Thyroid gland (tissue), 4 donors: ENCODE data around the gene SNAP91. TPM values are rescaled to one million over a fixed set of nuclear protein-coding genes. Genes with fewer than 3 reads are reported as not detected.
A peak's percentile ranks its signal among the peaks of the same experiment; 100 is the strongest.

Experiments used
- DNase-seq, 2 donors: peaks; one replicate each; pipeline ENCODE4 v3.0.0-alpha.2; 2019
- H3K27ac ChIP-seq, 3 donors: fragments of 200-600 bp; sonication (generic); 1 replicate in 2 of 3; 2 replicates in 1 of 3; pipeline ENCODE4 v1.5.1; 2016 to 2019; ENCODE audit warnings: mild to moderate bottlenecking in 1 of 3, moderate library complexity in 1 of 3
- H3K27me3 ChIP-seq: fragments of 200-600 bp; sonication (generic); one replicate; pipeline ENCODE4 v1.5.1; 2019
- H3K36me3 ChIP-seq, 2 donors: fragments of 200-600 bp; sonication (generic); one replicate each; pipeline ENCODE4 v1.5.1; 2016 to 2019
- H3K4me1 ChIP-seq, 2 donors: fragments of 200-600 bp; sonication (generic); one replicate each; pipeline ENCODE4 v1.5.1; 2017 to 2019
- H3K4me3 ChIP-seq, 3 donors: fragments of 200-600 bp; sonication (generic); replicated peaks in 1 of 3; 1 replicate in 2 of 3; 2 replicates in 1 of 3; pipeline ENCODE4 v1.5.1; 2016; ENCODE audit warnings: mild to moderate bottlenecking in 1 of 3
- H3K9me3 ChIP-seq: fragments of 200-600 bp; sonication (generic); one replicate; pipeline ENCODE4 v1.5.1; 2017
- CTCF ChIP-seq, 6 experiments: fragments of 200-600 bp in 3 of 6; fragments of 450-650 bp in 3 of 6; sonication (generic) in 3 of 6; IDR thresholded peaks; one replicate each; pipeline ENCODE4 v1.5.1; 2016 to 2019; ENCODE audit warnings: antibody characterized with exemption in 6 of 6, mild to moderate bottlenecking in 2 of 6, inconsistent platforms in 1 of 6, moderate library complexity in 1 of 6
- POLR2A ChIP-seq, 2 donors: fragments of 450-650 bp; IDR thresholded peaks; one replicate each; pipeline ENCODE4 v1.6.1; 2017; ENCODE audit warnings: antibody characterized with exemption in 2 of 2, mild to moderate bottlenecking in 2 of 2, moderate library complexity in 1 of 2
- WGBS, 2 donors: methylation state at CpG; one replicate each; pipeline ENCODE4 v1.1.5; 2017; 5-methylcytosine and 5-hydroxymethylcytosine counted together
- intact Hi-C: fragments of 100-400 bp; cut with DNase I; formaldehyde crosslinking; loops from one replicate; pipeline ENCODE4 v1.15.1; 2023
- total RNA-seq, 4 donors: library from RNA; depleted of rRNA; stranded (reverse); fragments of >200 nt; gene quantifications; one replicate each; pipeline ENCODE4 v1.2.3, GENCODE V29; 2016

Gene SNAP91
- total RNA-seq, 4 donors from 2014 or later: 0.50 to 3.4 (median 1.8) TPM

- TF ChIP-seq POLR2A (IDR thresholded peaks at IDR 0.05): no peak
- no peak overlapping the region for H3K27ac ChIP-seq
- intact Hi-C loops: no loop called here
- H3K27me3 ChIP-seq: no peaks in the 10 kb centered on the region
- DNase-seq: no peak
- H3K4me1 ChIP-seq: peaks cover 4 to 16% of the 10 kb centered on the region in 2 donors
- H3K9me3 ChIP-seq: no peaks in the 10 kb centered on the region
- no peaks in the 10 kb centered on the region for H3K36me3 ChIP-seq
- H3K4me3 ChIP-seq: no peak overlapping the region
Measured at GRCh38 chr6:83711958-83712357, 3.1 kb upstream of the SNAP91 start.

- H3K4me3 ChIP-seq: no peak overlapping the region
- no peaks in the 10 kb centered on the region for H3K36me3 ChIP-seq
- no peaks in the 10 kb centered on the region for H3K27me3 ChIP-seq
- 23 to 29% methylated on average over 8 of the region's 8 CpGs for WGBS, 2 donors
- H3K9me3 ChIP-seq: no peaks in the 10 kb centered on the region
- peaks cover 4 to 16% of the 10 kb centered on the region in 2 donors for H3K4me1 ChIP-seq
- H3K27ac ChIP-seq: no peak overlapping the region
- intact Hi-C loops: no loop called here
- TF ChIP-seq CTCF (IDR thresholded peaks at IDR 0.05): no peak
- TF ChIP-seq POLR2A (IDR thresholded peaks at IDR 0.05): no peak
- DNase-seq: no peak
Measured at GRCh38 chr6:83709748-83710050, 798 bp upstream of the SNAP91 start.

GRCh38 chr6:83708546-83708969 lies 343 bp downstream of the SNAP91 start:
- TF ChIP-seq CTCF (IDR thresholded peaks at IDR 0.05) (no peak), POLR2A (IDR thresholded peaks at IDR 0.05) (no peak)
- Histone ChIP-seq H3K9me3 (no peaks in the 10 kb centered on the region), H3K27ac (no peak overlapping the region), H3K4me1 (peaks cover 4 to 16% of the 10 kb centered on the region in 2 donors), H3K27me3 (no peaks in the 10 kb centered on the region), H3K4me3 (peak overlapping the region in 2 of 3 donors; percentile 35 to 41), H3K36me3 (no peaks in the 10 kb centered on the region)
- peak in 1 of 2 donors; percentile 8 for DNase-seq
- intact Hi-C loops: no loop called here
- 0% methylated on average over 15 of the region's 52 CpGs; no CpG with 5 or more reads in 1 of the 2 donors for WGBS, 2 donors

GRCh38 chr6:83707829-83708545 lies 914 bp downstream of the SNAP91 start:
- peaks cover 4 to 16% of the 10 kb centered on the region in 2 donors for H3K4me1 ChIP-seq
- H3K27ac ChIP-seq: no peak overlapping the region
- DNase-seq: peak in 1 of 2 donors; percentile 4
- 4 to 5% methylated on average over 23 to 33 of the region's 53 CpGs for WGBS, 2 donors
- H3K9me3 ChIP-seq: no peaks in the 10 kb centered on the region
- intact Hi-C loops: no loop called here
- no peak for TF ChIP-seq POLR2A (IDR thresholded peaks at IDR 0.05)
- no peak for TF ChIP-seq CTCF (IDR thresholded peaks at IDR 0.05)
- peak overlapping the region in 2 of 3 donors; percentile 35 to 41 for H3K4me3 ChIP-seq
- no peaks in the 10 kb centered on the region for H3K36me3 ChIP-seq
- H3K27me3 ChIP-seq: no peaks in the 10 kb centered on the region

GRCh38 chr6:83702749-83703148 lies 6.2 kb downstream of the SNAP91 start:
- TF ChIP-seq CTCF (IDR thresholded peaks at IDR 0.05) (no peak), POLR2A (IDR thresholded peaks at IDR 0.05) (no peak)
- intact Hi-C loops: no loop called here
- Histone ChIP-seq H3K4me1 (peaks cover 0 to under 1% of the 10 kb centered on the region in 2 donors), H3K9me3 (no peaks in the 10 kb centered on the region), H3K4me3 (no peak overlapping the region), H3K27me3 (no peaks in the 10 kb centered on the region), H3K36me3 (no peaks in the 10 kb centered on the region), H3K27ac (no peak overlapping the region)
- DNase-seq: no peak
- 60 to 65% methylated on average over 2 of the region's 2 CpGs for WGBS, 2 donors
